ENCODE results near the gene FAM171A2. TPM values are rescaled to one million over a fixed set of nuclear protein-coding genes. Genes with fewer than 3 reads are reported as not detected.

Gene FAM171A2
- total RNA-seq, 1 donor from 2014 or later: 81.3 TPM

DNA sequence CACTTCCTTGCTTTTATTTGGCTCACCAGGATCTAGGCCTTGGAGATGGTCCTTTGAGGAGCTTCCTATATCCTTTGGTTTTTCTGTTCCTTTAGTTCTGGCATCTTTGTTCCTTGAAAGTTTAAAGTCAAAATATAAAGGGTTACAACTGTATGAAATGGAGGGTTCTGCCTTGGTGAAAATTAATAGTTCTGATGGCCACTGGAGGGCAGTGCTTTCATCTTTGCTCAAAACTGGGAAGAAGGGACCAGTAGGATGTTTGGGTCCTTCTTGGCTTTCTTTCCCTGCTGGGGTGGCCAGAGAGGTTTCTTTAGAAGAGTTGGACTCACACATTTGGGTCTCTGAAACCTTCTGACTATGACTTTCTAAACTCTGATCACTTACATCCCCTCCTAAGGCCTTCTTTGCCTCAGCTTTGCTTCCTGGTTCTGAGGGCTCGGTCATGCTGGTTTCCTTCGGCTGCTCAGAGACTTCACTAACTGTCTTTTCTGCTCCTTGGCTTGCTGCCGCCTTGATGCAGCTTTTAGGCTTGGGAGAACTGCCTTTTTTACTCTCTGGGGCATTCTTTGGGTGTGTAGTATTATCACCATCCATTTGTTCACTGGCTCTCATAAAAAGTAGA is 36.7 kb upstream of the FAM171A2 start:
- Mint-ChIP-seq H3K27ac (ENCODE audit: unreplicated experiment) (peak overlapping the region; percentile 22), H3K27me3 (ENCODE audit: unreplicated experiment) (peaks cover 5% of the 10 kb centered on the region), H3K4me1 (ENCODE audit: low read depth, unreplicated experiment) (peaks cover 5% of the 10 kb centered on the region), H3K36me3 (ENCODE audit: unreplicated experiment) (peaks cover 5% of the 10 kb centered on the region), H3K4me3 (ENCODE audit: unreplicated experiment) (peak overlapping the region; percentile 57), H3K9me3 (ENCODE audit: unreplicated experiment) (peaks cover 4% of the 10 kb centered on the region)
- no peak for DNase-seq
- TF ChIP-seq, protein P1, sequence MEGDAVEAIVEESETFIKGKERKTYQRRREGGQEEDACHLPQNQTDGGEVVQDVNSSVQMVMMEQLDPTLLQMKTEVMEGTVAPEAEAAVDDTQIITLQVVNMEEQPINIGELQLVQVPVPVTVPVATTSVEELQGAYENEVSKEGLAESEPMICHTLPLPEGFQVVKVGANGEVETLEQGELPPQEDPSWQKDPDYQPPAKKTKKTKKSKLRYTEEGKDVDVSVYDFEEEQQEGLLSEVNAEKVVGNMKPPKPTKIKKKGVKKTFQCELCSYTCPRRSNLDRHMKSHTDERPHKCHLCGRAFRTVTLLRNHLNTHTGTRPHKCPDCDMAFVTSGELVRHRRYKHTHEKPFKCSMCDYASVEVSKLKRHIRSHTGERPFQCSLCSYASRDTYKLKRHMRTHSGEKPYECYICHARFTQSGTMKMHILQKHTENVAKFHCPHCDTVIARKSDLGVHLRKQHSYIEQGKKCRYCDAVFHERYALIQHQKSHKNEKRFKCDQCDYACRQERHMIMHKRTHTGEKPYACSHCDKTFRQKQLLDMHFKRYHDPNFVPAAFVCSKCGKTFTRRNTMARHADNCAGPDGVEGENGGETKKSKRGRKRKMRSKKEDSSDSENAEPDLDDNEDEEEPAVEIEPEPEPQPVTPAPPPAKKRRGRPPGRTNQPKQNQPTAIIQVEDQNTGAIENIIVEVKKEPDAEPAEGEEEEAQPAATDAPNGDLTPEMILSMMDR (IDR thresholded peaks at IDR 0.05; ENCODE audit: partially characterized antibody, unreplicated experiment): peak; percentile 35

DNA sequence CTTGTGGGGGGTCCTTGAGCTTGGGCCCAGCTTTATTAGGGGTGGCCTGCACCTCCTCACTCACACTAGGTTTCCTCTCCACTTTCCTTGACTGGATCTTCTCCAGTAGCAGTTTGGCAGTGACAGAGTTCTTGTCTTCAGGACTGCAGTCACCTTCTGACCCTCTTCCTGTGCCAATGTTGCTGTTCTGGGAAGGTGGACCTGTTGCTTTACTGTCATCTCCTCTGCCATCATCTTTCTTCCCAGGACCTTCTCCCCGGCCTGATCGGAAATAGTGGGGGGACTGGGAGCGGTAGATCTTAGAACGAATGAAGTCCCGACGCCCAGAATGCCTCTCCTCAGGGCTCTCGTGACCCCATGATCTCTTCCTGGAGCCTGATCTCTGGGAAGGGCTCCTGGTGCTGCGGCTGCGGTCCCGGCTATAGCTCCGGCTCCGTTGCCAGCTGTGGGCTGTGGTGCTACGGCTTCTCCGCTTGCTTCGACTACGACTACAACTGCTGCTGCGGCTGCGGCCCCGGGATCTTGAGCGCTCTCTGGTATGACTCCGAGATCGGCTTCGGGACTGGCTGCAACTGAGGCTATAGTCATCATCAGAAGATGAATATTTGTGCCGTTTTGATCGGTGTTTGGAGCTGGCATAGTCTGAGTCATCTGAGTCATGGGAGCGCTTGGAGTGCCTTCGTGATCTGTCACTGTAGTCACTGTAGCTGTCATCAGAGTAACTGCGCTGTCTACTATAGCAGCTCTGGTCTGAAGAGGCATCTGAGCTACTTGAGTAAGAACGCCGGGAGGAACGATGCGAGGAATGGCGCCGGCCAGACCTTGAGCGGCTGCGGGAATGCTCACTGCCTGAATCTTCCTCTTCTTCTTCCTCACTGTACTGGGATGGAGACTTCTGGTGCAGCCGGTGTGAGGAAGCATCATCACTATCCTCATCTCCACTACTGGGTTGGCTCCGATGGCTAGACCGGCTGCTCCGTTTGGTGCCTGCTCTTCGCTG is 35.3 kb upstream of the FAM171A2 start:
- Mint-ChIP-seq H3K9me3 (ENCODE audit: unreplicated experiment) (peaks cover 4% of the 10 kb centered on the region), H3K27me3 (ENCODE audit: unreplicated experiment) (peaks cover 5% of the 10 kb centered on the region), H3K4me1 (ENCODE audit: low read depth, unreplicated experiment) (peaks cover 5% of the 10 kb centered on the region), H3K4me3 (ENCODE audit: unreplicated experiment) (no peak overlapping the region), H3K27ac (ENCODE audit: unreplicated experiment) (no peak overlapping the region), H3K36me3 (ENCODE audit: unreplicated experiment) (peaks cover 5% of the 10 kb centered on the region)
- TF ChIP-seq, protein P1 (IDR thresholded peaks at IDR 0.05; ENCODE audit: partially characterized antibody, unreplicated experiment): no peak
- DNase-seq: no peak

GRCh38 chr17:44397479-44398440 is 34.1 kb upstream of the FAM171A2 start:
- Mint-ChIP-seq H3K27me3 (ENCODE audit: unreplicated experiment) (peaks cover 5% of the 10 kb centered on the region), H3K27ac (ENCODE audit: unreplicated experiment) (no peak overlapping the region), H3K4me1 (ENCODE audit: low read depth, unreplicated experiment) (peaks cover 5% of the 10 kb centered on the region), H3K36me3 (ENCODE audit: unreplicated experiment) (peaks cover 5% of the 10 kb centered on the region), H3K9me3 (ENCODE audit: unreplicated experiment) (peaks cover 4% of the 10 kb centered on the region), H3K4me3 (ENCODE audit: unreplicated experiment) (no peak overlapping the region)
- DNase-seq: no peak
- TF ChIP-seq, protein P1 (IDR thresholded peaks at IDR 0.05; ENCODE audit: partially characterized antibody, unreplicated experiment): no peak

GRCh38 chr17:44396946-44397345 is 33.3 kb upstream of the FAM171A2 start:
- peaks cover 5% of the 10 kb centered on the region for H3K4me1 Mint-ChIP-seq (ENCODE audit: low read depth, unreplicated experiment)
- H3K9me3 Mint-ChIP-seq (ENCODE audit: unreplicated experiment): peaks cover 4% of the 10 kb centered on the region
- no peak for DNase-seq
- no peak overlapping the region for H3K27ac Mint-ChIP-seq (ENCODE audit: unreplicated experiment)
- H3K27me3 Mint-ChIP-seq (ENCODE audit: unreplicated experiment): peaks cover 5% of the 10 kb centered on the region
- TF ChIP-seq, protein P1 (IDR thresholded peaks at IDR 0.05; ENCODE audit: partially characterized antibody, unreplicated experiment): no peak
- H3K36me3 Mint-ChIP-seq (ENCODE audit: unreplicated experiment): peaks cover 5% of the 10 kb centered on the region
- no peak overlapping the region for H3K4me3 Mint-ChIP-seq (ENCODE audit: unreplicated experiment)

Measured in glutamatergic neuron (in vitro differentiated cells).